Activated CD4-positive, CD25-positive, alpha-beta regulatory T cell treated with anti-CD3 and anti-CD28 coated beads, Interleukin-2, amount 50 U/mL, for 24 hours (primary cell): Measurements from ENCODE around the gene C2orf92.
A peak's percentile ranks its signal among the peaks of the same experiment; 100 is the strongest.
"Not testable (repeated sequence)": the region's sequence is repeated elsewhere in the genome, so short reads cannot be mapped to it uniquely, and the experiment has no call there.

ENCODE experiments used
- ATAC-seq, 2 donors: fragments of 150-1000 bp; cut with Tn5 transposase; one replicate each; pipeline ENCODE4 v1.10.0; 2021; ENCODE audit warnings: mild to moderate bottlenecking in 1 of 2, moderate library complexity in 1 of 2

The C2orf92 gene

GRCh38 chr2:97695744-97696143 lies 26.2 kb downstream of the C2orf92 start:
- no peak for ATAC-seq

DNA sequence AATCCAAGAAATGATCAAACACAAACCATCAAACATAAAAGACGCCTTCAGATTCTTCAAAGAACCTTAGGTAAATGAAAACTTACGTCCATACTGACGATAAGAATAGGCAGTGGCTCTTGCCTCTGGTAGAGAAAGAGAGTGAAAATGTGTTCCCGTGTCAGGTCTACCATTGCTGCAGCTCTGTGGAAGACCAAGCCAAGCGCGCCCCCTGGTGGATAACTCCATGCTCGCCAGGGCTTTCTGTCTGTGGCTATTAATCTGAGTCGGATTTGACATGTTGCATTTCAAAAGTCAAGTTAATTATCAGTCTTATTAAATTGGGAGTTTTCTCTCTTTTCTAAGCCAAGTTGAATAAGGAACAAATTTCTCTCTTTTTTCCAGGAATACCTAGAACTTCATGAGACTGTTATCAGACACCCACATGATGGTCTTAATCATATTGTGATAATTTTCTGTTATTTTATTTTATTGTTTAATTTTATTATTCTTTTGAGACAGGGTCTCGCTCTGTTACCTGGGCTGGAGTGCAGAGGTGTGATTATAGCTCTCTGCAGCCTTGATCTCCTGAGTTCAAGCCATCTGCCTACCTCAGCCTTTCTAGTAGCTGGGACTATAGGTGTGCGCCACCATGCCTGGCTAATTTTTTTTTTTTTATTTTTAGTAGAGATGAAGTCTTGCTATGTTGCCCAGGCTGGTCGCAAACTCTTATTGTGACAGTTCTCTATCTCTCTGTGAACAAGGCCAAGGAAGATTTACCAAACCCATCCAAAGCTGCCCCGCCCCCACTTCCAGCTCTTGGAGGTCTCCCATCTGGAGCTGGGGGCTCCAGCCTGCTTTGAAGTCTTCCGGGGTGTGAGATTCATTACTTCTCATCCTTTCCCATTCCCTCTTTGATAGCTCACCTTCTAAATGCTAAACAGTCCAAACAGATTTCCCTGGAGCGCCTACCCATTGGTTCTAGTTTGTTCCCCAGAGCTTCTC lies 28.0 kb downstream of the C2orf92 start:
- peak; percentile 93 to 95 for ATAC-seq

- ATAC-seq: no peak
Observed at GRCh38 chr2:97698530-97698929, 29.0 kb downstream of the C2orf92 start.

GRCh38 chr2:97699765-97700444 lies 30.4 kb downstream of the C2orf92 start:
- peak; percentile 63 to 72 for ATAC-seq

GRCh38 chr2:97701186-97701585 lies 31.7 kb downstream of the C2orf92 start:
- no peak for ATAC-seq

GRCh38 chr2:97701851-97702465 lies 32.4 kb downstream of the C2orf92 start:
- ATAC-seq: no peak

- ATAC-seq: no peak
Observed at GRCh38 chr2:97702731-97703470, 33.4 kb downstream of the C2orf92 start.

DNA sequence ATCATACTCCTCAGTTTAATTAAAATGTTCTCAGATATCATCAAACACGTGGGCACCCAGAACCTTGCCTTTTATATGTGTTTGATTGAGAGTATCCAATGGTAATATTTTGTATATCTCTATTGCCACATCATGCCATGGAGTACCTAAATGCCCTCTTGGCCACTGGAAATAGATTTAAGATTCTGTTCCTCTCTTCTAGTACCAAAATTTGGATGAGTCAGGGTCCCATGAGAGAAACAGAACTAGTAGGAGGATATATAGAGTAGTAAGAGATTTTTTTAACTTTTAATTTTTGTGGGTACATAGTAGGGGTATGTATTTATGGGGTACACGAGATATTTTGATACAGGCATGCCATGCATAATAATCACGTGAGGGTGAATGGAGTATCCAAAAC lies 34.2 kb downstream of the C2orf92 start:
- ATAC-seq: no peak

DNA sequence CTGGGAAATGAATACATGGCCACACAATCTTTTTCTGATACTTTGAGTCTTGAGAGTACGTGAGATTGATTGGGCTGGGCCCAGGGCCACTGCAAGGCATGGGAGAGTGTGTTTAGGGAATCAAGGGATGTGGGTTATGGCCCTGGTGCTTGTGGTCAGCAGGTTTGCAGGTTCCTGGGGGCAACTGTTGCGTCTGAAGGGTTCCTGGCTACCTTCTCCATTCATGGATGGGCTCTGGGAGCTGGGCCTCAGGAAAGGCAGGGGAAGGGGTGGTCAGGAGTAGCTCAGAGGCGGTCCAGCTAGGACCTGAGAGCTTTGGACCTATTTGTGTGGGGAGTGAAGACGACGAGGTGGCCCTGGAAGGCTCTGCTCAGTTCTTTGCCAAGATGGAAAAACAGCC lies 35.5 kb downstream of the C2orf92 start:
- no peak for ATAC-seq

DNA sequence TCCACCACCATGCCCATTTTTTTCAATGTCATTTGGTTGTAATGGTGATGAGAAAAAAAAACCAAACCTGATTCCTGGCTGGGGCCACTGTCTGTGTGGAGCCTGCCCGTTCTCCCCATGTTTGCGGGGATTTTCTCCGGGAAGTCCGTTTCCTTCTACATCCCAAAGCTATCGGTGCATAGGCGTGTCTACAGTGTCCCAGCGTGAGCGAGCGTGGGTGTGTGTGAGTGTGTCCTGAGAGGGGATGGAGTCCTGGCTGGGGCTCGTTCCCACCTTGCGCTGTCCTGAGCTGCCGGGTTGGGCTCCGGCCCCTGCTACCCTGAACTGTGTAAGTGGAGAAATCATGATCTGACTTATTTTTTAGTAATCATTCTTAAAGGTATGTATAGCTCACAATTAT lies 36.6 kb downstream of the C2orf92 start:
- ATAC-seq: no peak

DNA sequence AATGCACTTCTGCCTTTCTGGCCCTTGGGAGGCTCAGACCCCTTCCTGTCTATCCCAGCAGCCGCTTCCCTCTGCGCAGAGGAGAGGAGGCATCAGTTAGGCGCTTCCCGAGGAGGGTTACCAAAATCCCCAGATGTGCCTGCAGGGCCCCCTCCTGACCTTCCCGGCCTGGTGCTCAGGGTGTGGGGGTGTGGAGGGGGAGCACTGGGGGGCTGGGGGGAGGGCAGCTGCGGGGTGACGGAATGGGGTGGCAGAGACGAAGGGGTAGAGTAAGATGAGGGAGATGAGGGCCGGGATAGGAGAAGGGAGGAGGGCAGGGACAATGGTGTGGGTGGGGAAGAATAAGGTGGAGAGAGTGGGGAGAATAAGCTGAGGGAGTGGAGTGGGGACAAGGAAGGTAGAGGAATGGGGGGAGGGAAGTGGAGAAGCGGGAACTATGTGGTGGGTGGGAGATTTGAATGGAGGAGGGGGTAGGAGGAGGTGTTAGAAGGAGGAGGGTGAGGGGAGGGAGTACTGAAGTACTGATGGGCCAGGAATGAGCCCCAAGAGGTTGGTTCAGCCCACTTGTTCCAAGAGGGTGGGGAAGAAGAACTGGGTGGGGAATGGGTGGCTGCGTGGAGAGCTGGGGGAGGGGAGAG lies 37.3 kb downstream of the C2orf92 start:
- no peak for ATAC-seq

GRCh38 chr2:97707362-97708047 lies 38.0 kb downstream of the C2orf92 start:
- no peak for ATAC-seq

- no peak for ATAC-seq
Observed at GRCh38 chr2:97708048-97708380, 38.5 kb downstream of the C2orf92 start.

- ATAC-seq: no peak
Observed at GRCh38 chr2:97708608-97709007, 39.1 kb downstream of the C2orf92 start.

GRCh38 chr2:97711394-97711711 lies 41.8 kb downstream of the C2orf92 start:
- ATAC-seq: no peak

GRCh38 chr2:97712175-97712574 lies 42.7 kb downstream of the C2orf92 start:
- not testable (repeated sequence) for ATAC-seq

DNA sequence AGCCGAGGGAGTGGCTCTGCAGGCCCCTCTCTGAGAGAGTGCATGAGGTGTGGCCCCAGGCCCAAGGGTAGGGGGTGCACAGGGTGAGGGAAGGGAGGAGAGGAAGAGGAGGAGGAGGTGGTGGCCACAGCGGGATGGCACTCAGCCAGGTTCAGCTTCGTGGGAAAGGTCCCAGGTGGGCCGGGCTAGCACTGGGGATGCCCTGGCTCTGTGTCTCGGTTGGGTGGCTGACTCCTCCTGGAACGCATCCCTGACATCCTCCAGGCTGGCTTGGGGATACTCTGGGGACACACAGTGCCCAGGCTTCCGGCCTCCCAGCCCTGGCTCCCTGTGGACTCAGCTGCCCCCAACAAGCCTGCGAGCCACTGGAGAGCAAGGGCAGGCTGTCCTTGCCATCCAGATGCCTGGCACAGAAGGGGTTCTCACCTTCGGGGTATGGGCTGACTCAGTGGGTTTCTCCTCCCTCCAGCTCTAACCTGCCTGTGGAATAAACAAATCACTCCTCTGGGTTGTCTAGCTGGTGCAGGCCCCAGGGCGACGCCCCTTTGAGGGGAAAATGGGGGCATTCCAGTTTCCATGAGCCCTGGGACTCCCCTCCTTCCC lies 43.3 kb downstream of the C2orf92 start:
- peak; percentile 22 to 39 for ATAC-seq

DNA sequence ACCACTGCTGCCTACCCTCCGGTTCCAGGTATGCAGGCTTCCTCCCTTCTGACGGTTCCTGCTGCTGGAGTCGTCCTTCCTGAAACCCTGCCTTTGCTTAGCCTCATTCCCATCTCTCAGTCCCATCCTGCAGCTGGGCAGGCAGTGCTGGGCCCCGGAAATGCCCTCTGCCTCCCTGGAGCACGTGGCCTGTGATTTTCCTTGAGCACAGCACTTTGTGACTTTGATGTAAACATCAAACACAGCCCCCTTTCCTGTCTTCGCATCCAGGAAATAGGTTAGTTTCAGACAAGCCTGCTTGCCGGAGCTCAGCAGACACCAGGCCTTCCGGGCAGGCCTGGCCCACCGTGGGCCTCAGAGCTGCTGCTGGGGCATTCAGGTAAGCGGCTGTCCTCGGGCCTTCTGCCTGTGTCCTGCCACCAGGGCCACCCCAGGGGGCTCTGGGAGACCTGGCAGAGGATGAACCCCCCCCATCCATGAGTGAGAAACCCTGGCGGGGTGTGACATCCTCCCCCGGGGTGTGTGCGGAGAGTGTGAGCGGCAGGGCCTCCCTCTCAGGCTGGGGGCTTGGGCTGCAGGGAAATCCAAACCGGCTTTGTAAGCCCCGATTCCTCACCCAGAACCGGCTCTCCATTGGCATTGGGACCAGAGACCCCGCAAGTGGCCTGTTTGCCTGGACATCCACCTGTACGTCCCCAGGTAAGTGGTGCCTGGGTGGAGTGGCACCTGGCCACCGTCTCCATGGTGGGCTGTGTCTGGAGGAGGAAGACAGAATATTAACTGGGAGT lies 44.0 kb downstream of the C2orf92 start, which contains the start of gene ZAP70:
Gene ZAP70, plus strand, starts transcription at position 281 of the 788 bp plus-strand sequence. CDS start 10,461 bp downstream, outside the sequence.
- ATAC-seq: peak; percentile 50 to 52

- ATAC-seq: peak; percentile 30 to 33
Observed at GRCh38 chr2:97714084-97714949, 44.8 kb downstream of the C2orf92 start.
